Activated CD8-positive, alpha-beta T cell treated with anti-CD3 and anti-CD28 coated beads for 36 hours (primary cell): ENCODE measurements around the gene NBEAL2. TPM values are rescaled to one million over a fixed set of nuclear protein-coding genes. Genes with fewer than 3 reads are reported as not detected.

Source experiments
- ATAC-seq: fragments of 200-7000 bp; cut with Tn5 transposase; one replicate; pipeline ENCODE4 v1.10.0; 2021; ENCODE audit warnings: mild to moderate bottlenecking, moderate library complexity
- CTCF ChIA-PET: fragments of 350-600 bp; sonication (Branson Sonifier 250); formaldehyde crosslinking; loops from one replicate; lab custom pipeline; 2021; ENCODE audit warnings: antibody characterized with exemption; lab: Charles Lee
- POLR2A ChIA-PET: fragments of 350-600 bp; sonication (Branson Sonifier 250); formaldehyde crosslinking; loops from one replicate; lab custom pipeline; 2021; ENCODE audit warnings: antibody characterized with exemption; lab: Charles Lee
- DNase-seq: peaks from one replicate; pipeline ENCODE4 v3.0.0-alpha.2; 2020
- H3K27ac Mint-ChIP-seq: one replicate; pipeline ENCODE4 v1.8.0; 2021; ENCODE audit warnings: mild to moderate bottlenecking, mixed read lengths
- H3K27me3 Mint-ChIP-seq: one replicate; pipeline ENCODE4 v1.8.0; 2021; ENCODE audit warnings: mixed read lengths
- H3K36me3 Mint-ChIP-seq: one replicate; pipeline ENCODE4 v1.8.0; 2021; ENCODE audit warnings: low read depth, mixed read lengths
- H3K4me1 Mint-ChIP-seq: one replicate; pipeline ENCODE4 v1.8.0; 2021; ENCODE audit warnings: low read depth, mixed read lengths
- H3K4me3 Mint-ChIP-seq: one replicate; pipeline ENCODE4 v1.8.0; 2021; ENCODE audit warnings: mild to moderate bottlenecking, moderate library complexity, mixed read lengths
- H3K9me3 Mint-ChIP-seq: one replicate; pipeline ENCODE4 v1.8.0; 2021; ENCODE audit warnings: mixed read lengths
- intact Hi-C: fragments of 100-400 bp; cut with micrococcal nuclease; formaldehyde crosslinking; loops from one replicate; pipeline ENCODE4 v1.10.0; 2022
- total RNA-seq, 2 experiments: library from RNA; stranded (reverse); gene quantifications; one replicate each; pipeline ENCODE4 v1.2.3, GENCODE V29; 2021
- TF ChIP-seq, protein P1 (sequence below): fragments of 200-600 bp; IDR thresholded peaks from one replicate; pipeline ENCODE4 v1.8.0; 2022; ENCODE audit warnings: antibody characterized with exemption, mild to moderate bottlenecking

Gene NBEAL2
- total RNA-seq, 2 experiments from 2014 or later = 58.9 to 63.7 TPM

DNA sequence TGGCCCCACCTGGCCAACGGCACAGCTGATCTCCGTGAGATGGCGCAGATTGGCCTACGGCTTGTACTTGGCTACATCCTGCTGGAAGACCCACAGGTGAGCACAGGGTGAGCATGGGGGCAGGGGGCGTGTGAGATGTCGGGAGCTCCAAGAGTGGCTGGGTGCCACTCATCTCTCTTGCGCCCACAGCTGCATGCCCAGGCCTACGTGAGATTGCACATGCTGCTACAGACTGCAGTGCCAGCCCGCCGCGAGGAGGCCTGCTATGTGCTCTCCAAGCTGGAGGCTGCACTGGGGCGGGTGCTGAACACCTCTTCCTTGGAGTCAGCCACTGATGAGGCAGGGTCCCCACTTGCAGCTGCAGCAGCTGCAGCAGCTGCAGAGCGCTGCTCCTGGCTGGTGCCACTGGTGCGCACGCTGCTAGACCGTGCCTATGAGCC is 22.3 kb downstream of the NBEAL2 start:
- POLR2A ChIA-PET = no interaction called here
- H3K9me3 Mint-ChIP-seq = no peaks in the 10 kb centered on the region
- intact Hi-C loops = no loop called here
- no peak overlapping the region for H3K27ac Mint-ChIP-seq
- H3K4me3 Mint-ChIP-seq = no peak overlapping the region
- DNase-seq (no peak), ATAC-seq (no peak)
- TF ChIP-seq, protein P1, sequence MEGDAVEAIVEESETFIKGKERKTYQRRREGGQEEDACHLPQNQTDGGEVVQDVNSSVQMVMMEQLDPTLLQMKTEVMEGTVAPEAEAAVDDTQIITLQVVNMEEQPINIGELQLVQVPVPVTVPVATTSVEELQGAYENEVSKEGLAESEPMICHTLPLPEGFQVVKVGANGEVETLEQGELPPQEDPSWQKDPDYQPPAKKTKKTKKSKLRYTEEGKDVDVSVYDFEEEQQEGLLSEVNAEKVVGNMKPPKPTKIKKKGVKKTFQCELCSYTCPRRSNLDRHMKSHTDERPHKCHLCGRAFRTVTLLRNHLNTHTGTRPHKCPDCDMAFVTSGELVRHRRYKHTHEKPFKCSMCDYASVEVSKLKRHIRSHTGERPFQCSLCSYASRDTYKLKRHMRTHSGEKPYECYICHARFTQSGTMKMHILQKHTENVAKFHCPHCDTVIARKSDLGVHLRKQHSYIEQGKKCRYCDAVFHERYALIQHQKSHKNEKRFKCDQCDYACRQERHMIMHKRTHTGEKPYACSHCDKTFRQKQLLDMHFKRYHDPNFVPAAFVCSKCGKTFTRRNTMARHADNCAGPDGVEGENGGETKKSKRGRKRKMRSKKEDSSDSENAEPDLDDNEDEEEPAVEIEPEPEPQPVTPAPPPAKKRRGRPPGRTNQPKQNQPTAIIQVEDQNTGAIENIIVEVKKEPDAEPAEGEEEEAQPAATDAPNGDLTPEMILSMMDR = no peak
- H3K36me3 Mint-ChIP-seq = peaks cover 28% of the 10 kb centered on the region
- H3K4me1 Mint-ChIP-seq = peaks cover 20% of the 10 kb centered on the region
- CTCF ChIA-PET = no interaction called here
- H3K27me3 Mint-ChIP-seq = no peaks in the 10 kb centered on the region

GRCh38 chr3:47002171-47003055 is 22.9 kb downstream of the NBEAL2 start:
- Mint-ChIP-seq H3K27me3 (no peaks in the 10 kb centered on the region), H3K27ac (no peak overlapping the region), H3K4me3 (no peak overlapping the region), H3K36me3 (peaks cover 28% of the 10 kb centered on the region), H3K9me3 (no peaks in the 10 kb centered on the region), H3K4me1 (peaks cover 14% of the 10 kb centered on the region)
- intact Hi-C loops = no loop called here
- TF ChIP-seq, protein P1 = no peak
- DNase-seq (no peak), ATAC-seq (no peak)
- ChIA-PET CTCF (no interaction called here), POLR2A (no interaction called here)

DNA sequence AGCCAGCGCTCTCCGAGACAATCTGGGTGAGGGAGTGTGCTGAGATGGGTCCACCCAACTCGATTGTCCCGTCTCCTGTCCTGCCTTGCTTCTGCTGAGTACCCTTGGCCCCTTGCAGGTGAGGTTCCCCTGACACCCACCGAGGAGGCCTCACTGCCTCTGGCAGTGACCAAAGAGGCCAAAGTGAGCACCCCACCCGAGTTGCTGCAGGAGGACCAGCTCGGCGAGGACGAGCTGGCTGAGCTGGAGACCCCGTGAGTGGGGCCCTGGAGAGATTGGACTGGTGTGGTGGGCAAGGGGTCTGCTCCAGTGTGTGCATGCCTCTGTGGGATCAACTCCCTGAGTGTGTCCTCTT is 23.6 kb downstream of the NBEAL2 start:
- ATAC-seq (no peak), DNase-seq (no peak)
- peaks cover 28% of the 10 kb centered on the region for H3K36me3 Mint-ChIP-seq
- TF ChIP-seq, protein P1 = no peak
- H3K4me1 Mint-ChIP-seq = peaks cover 9% of the 10 kb centered on the region
- POLR2A ChIA-PET = no interaction called here
- intact Hi-C loops = no loop called here
- H3K27ac Mint-ChIP-seq = no peak overlapping the region
- H3K9me3 Mint-ChIP-seq = no peaks in the 10 kb centered on the region
- H3K27me3 Mint-ChIP-seq = no peaks in the 10 kb centered on the region
- CTCF ChIA-PET = no interaction called here
- no peak overlapping the region for H3K4me3 Mint-ChIP-seq

GRCh38 chr3:47003461-47004368 is 24.2 kb downstream of the NBEAL2 start:
- ChIA-PET CTCF (interaction anchor here (0.9 kb wide), 1 partner anchor 80 kb away, joined by 3 read pairs; no protein-coding TSS in a partner anchor), POLR2A (interaction anchor here (0.7 kb wide), 1 partner anchor 21 kb away, joined by 3 read pairs; no protein-coding TSS in a partner anchor)
- Mint-ChIP-seq H3K4me3 (no peak overlapping the region), H3K27ac (no peak overlapping the region), H3K4me1 (peaks cover 5% of the 10 kb centered on the region), H3K27me3 (no peaks in the 10 kb centered on the region), H3K36me3 (peaks cover 23% of the 10 kb centered on the region), H3K9me3 (no peaks in the 10 kb centered on the region)
- TF ChIP-seq, protein P1 = no peak
- DNase-seq (no peak), ATAC-seq (no peak)
- intact Hi-C loops = no loop called here
